Hepatocyte (in vitro differentiated cells): Measurements from ENCODE around the gene HAVCR1.

Experiments used
- CTCF ChIP-seq: fragments of 200-600 bp; sonication (generic); IDR thresholded peaks from 2 replicates; pipeline ENCODE4 v1.5.1; 2016; ENCODE audit warnings: antibody characterized with exemption, mild to moderate bottlenecking; ENCODE audit not compliant: poor library complexity
- EZH2 ChIP-seq: fragments of 200-600 bp; sonication (generic); IDR thresholded peaks from 2 replicates; pipeline ENCODE4 v1.6.1; 2016; ENCODE audit warnings: antibody characterized with exemption, mild to moderate bottlenecking, borderline replicate concordance

DNA sequence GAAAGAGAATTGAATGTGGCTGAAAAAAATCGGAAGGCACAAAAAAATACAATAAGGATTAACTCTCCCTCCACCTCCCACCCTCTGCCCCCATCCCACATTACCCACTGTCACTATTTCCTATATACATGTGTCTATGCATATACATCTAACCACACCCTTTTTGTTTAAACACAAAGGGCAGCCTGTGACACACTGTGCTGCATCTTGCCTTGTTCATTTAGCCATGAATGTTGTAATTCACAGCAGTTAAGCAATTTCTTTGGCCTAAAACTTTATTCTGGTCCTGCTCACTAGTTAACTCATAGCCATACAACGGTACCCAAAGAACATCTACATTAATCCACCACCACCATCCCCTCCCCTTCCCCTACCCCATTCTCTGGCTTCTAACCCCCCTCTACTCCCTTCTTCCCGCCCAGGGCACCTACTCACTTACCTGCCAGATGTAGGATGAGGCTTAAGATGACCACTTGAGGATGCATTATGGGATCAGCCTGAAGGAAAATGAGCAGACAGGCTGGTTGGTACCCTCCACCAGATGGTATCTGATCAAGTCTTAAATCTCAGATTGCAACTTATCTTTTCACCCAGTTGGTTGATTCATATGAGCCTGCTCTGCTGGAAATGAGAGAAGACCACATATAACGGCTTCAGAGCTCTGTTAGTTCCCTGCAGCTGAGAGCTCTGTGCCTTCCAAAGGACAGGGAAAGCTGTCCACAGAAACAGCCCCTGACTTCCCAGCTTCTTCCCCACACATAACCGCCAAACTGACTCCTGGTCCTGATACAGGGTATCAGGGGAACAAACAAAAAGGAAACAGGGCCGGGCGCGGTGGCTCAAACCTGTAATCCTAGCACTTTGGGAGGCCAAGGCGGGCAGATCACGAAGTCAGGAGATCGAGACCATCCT is 1.2 kb downstream of the HAVCR1 start:
- TF ChIP-seq CTCF, result no peak
- TF ChIP-seq EZH2, result no peak
